Retina (tissue), 1 donor: ENCODE results near the gene CELF4.

Experiments
- DNase-seq: peaks from one replicate; pipeline ENCODE4 v3.0.0-alpha.2; 2016

The CELF4 gene

DNA sequence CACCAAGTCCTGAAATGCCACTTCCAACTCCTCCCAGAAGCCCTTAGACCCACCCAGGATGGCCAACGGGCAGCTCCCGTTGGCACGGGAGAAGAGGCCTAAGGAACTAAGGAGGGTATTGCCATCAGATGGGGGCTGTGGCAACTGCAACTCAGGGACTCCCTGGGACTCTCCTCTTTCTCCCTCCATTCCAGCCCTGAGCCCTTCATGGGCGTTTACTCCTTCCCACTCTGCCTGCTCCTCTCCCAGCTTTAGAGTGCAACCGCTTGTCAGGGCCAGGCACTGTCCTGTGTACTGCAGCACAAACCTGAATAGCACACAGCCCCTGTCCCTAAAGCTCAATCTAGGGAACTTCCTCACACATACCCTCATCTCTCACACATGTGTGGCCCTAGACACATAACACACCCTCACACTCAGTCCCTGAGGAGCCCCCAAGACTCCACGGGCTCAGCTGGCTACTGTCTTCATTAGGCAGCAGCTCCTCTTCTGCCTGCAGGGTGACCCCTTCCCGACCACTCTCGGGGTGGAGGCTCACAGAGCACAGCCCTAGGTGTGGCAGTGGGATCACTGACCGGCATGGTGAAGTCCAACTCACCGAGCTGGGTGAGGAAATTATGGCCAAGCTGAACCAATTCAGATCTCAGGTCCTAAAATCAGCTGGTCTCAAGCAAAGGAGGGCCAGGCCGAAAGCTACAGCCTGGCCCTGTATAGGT lies 316.3 kb downstream of the CELF4 start:
- no peak for DNase-seq

DNA sequence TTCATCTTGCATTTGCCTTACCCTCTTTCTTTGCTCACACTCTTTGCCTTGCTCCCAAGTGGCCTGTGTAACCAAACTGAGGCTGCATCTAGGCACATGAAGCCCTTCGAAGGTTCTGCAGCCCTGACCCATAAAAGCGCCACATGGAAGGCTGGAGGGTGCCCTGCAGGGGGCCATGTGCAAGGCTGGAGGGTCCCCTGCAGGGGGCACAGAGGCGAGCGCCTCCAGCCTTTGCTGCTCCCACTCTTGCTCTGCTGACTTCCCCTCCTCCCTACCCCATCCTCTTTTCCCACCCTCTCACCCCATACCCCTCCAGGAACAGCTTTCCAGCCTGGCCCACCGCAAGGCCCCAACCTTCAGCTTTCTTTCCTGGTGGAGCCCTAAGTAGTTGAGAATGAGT lies 317.3 kb downstream of the CELF4 start:
- no peak for DNase-seq

GRCh38 chr18:37247497-37248161 lies 318.0 kb downstream of the CELF4 start:
- no peak for DNase-seq

DNA sequence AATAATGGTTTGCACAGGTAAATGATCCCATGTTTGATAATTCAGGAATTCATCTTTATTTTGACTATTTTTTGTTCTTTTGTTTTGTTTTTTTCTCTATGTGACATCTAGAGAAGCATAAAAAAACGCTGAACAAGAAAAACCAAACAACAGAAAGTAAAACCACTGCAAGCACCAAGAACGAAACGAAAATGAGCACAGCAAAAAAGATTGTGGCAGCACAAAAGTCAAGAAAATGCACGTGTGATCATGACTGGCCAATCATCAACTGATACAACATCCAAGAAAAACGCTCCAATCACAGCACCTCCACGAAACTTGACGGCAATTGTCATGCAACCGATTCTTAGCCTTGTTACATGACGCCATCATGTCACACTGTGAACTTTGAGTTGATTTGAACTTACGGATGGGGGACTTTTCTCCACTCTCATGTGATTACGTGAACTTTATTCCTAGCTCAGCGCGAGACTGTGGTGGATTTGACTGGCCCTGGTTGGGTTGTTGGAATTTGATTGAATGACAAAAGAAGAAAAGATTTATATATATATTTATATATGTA lies 318.7 kb downstream of the CELF4 start:
- no peak for DNase-seq

- no peak for DNase-seq
These were observed 321.0 kb downstream of the CELF4 start for GRCh38 chr18:37244618-37245017.

DNA sequence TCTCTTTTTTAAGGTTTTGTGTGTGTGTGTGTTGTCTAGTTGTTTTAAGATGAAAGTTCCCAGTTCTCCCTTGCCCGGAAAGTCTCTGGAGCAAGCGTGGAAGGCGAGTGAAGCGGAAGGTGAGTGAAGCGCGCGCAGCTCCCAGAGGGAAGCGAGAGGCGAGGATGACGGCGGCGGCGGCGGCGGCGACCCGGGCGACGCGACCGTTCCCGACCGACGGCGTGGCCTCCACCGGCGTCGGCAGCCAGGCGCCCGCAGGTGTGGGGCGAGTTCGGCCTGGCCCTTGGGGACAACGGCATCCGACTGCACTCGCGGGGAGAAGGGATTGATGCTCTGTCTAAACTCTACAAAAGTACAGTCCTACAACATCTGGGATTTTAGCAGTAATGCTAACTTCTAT lies 321.9 kb downstream of the CELF4 start:
- DNase-seq: peak; percentile 65

- no peak for DNase-seq
These were observed 322.6 kb downstream of the CELF4 start for GRCh38 chr18:37242826-37243560.

DNA sequence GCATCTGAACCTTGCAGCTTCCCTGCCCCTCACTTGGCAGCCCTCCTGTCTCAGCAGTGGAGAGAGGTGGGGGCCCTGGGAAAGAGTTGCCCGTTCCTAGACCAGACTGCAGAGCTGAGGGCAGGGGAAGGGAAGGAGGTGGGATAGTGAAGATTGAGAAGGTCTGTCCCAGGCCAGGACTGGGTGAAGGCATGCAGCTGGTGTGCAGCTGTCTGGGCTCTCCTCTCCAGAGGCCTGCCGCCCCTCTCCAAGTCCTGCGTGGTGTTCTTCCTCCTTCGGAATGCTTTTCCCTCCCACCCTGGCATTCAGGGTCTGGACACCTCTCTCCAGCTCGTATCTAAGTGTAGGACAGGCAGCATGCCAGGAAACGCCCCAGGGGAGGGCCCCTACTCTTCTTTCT lies 323.5 kb downstream of the CELF4 start:
- no peak for DNase-seq

DNA sequence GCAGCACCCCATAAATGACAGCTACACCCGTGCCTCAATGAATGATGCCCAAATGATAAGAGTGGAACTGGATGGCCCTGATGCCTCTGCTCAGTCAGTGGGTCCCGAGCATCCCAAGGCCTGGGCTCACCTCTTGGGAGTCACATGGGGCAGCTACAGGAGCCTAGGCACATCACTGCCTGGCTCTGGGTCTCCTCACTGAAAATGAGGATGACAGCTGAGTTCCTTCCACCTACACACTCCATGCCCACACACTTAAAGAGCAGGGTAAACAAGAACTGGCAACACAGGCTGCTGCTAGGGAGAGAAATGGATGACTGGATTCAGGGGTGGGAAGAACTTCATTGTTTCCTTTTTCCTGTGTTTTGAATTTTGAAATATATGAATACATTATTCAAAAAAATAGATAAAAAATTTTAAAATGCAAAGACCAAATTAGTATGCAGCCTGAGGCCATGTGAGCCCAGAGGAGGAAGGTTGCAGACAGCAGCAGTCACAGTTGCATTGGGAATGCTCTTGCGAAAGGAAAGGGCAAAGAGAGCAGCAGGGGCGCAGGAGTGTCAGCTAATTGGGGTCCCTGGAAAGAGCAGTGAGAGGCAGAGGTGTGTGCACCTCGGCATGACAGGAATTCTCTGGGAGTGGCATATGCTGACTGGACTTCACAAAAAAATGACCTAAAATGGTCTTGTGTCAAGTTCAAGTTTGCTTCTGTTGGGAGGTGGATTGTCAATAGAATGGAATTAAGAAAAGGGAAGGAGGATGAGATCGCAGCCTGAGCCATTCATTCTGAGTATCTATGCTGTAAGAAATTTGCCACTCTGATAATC lies 327.1 kb downstream of the CELF4 start:
- DNase-seq: no peak

GRCh38 chr18:37235583-37235982 lies 330.0 kb downstream of the CELF4 start:
- DNase-seq: no peak

DNA sequence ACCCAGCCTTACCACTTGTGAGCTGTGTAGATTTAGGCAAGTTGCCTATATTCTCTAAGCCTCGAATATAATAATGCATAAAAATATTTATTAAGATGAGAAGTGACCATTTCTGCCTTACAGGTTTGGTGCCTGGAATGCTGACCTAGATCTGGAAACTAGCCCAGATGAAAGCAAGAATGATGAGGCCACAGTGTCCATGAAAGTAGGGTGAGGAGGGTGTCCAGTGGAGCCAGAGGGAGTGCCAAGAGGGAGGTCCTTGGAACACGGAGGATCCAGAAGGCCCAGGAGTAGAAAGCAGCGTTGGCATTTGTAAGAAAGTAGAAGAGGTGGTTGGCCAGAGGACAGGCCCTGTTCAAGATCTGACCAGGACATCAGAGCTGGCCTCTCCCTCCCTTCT lies 334.3 kb downstream of the CELF4 start:
- DNase-seq: no peak

DNA sequence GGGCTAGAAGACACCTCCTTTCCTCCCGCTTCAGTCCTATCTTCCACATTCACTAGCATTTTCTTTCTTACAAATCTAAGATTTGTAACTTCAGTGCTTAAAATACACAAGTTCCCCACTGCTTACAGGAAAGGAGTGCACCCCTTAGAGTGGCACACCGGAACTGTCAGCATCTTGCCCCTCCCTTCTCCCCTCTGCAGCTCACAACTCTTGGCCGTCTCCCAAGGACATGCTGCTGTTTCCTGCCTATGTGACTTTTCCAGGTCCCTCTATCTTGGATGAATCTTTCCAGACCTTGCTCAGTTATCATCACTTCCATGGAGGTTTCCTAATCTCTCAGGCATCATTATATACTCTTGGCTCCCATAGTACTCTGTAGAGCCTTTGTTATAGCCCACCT lies 334.8 kb downstream of the CELF4 start:
- DNase-seq: no peak

DNA sequence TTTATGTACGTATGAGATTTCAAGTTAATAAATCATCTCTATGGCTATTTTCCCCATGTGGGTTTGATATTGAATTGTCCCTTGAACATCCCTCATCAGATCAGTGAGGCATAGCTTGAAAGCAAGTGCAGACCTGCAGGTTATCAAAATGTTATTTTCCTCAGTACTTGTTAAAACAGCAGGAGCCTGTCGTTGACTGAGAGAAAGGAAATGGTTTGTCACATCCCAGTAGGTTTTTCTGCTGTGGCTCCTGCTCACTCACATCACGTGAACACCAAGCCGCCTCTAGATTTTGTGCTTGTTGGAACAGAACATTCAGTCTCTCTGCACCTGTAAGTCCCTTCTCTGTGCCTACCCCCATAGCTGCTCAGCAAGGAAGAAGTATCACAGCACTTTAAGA lies 340.3 kb downstream of the CELF4 start:
- no peak for DNase-seq

- no peak for DNase-seq
These were observed 342.6 kb downstream of the CELF4 start for GRCh38 chr18:37222999-37223378.

GRCh38 chr18:37222354-37222998 lies 343.1 kb downstream of the CELF4 start:
- DNase-seq: no peak

GRCh38 chr18:37219257-37219656 lies 346.3 kb downstream of the CELF4 start:
- no peak for DNase-seq

DNA sequence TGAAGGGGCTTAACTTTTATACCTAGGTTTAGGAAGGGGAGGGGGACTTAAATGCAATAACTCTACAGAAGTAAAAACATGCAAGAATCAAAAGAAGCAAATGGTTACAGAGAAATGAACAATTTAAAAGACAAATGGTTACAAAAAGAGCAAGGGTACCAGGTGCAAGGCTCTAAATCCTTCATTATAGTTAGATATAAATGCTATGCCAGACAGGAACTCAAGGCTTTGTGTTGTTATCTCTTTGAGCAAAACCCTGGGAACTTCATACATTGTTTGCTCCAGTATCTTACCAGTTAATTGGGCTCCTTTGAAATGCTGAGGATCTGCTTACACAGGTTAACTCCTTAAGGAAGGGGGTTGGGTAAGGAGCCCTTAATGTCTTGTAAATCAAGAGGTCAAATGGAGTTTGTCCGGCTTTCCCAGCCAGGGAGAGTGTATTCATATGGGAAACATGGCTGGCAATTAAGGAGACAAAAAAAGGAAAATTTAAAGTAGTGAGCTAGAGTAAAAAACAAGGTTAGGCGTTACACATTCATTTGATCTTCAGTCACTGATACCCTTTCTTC lies 347.5 kb downstream of the CELF4 start:
- no peak for DNase-seq

DNA sequence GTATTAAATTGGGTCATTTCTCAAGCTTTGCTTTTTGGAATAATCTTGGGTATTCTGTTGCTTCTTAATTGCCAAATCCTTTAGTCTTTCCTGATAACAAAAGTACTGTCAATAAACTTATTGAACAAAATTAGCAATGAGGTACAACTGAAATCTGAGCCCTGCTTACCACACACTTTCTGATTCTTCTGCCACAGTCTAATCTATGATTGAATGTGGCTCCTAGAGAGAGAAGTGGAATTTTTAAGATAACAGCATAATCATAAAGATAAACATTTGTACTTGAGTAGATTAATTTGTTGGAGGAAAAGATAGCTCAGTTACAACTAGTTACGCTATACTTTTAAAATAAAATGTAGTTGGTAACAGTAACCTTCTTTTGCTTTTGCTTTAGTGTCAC lies 354.8 kb downstream of the CELF4 start:
- DNase-seq: no peak

- DNase-seq: no peak
These were observed 358.3 kb downstream of the CELF4 start for GRCh38 chr18:37207343-37207742.

- no peak for DNase-seq
These were observed 365.9 kb downstream of the CELF4 start for GRCh38 chr18:37199741-37200140.
